ENCODE measurements around the gene RAP1GAP2. TPM values are rescaled to one million over a fixed set of nuclear protein-coding genes. Genes with fewer than 3 reads are reported as not detected.
A peak's percentile ranks its signal among the peaks of the same experiment; 100 is the strongest.
"Not testable (repeated sequence)": the region's sequence is repeated elsewhere in the genome, so short reads cannot be mapped to it uniquely, and the experiment has no call there.

Gene RAP1GAP2
- total RNA-seq (2014; rRNA removed; shearing (Covaris generic)) = 3.8 TPM in 2 replicates

DNA sequence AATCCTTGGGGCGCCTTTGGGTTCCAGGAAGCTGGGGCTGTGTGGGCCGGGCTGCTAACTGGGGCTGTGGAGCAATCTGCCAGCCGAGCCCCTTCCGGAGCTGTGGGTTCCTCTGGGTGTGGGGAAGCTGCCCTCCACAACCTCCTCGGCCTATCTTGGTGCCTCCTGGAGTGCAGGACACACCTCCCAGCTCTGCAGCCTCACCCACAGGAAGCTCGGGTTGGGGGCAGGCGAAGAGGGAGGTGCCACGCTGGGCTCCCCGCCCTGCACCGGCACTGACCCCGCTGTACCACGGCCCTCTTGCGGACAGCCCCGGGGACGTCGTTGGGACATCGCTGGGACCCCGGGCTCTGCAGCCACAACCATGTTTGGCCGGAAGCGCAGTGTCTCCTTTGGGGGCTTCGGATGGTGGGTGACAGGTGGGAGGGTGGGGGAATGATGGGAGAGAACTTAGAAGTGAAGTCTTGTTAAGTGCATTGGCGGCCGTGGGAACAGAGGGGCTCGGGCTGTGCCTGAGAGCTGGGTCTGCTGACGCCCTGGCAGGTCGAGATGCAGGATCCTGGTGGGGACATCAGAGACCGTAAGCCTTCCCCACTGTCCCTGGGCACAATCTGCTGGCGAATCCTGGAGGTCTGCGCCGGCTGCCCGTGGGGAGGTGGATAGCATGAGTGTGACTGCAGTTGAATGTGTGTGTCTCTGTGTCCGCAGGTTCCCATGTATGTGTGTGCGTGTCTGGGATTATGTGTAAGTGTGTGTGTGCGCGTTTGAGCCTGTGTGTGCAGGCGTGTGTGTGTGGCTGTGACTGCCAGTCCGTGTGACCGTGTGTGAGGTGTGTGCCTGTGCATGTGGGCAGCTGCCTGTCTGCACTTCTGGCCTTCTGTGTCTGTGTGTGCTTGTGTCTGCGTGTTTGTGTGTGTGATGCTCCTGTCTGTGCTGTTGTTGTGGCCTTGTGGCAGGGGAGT is at the start of gene RAP1GAP2:
Gene RAP1GAP2 (plus strand): TSS at position 275 of the 962 bp plus-strand sequence. CDS start 90 bp downstream, at position 365.
- no peak for DNase-seq (ENCODE audit: low read depth)

DNA sequence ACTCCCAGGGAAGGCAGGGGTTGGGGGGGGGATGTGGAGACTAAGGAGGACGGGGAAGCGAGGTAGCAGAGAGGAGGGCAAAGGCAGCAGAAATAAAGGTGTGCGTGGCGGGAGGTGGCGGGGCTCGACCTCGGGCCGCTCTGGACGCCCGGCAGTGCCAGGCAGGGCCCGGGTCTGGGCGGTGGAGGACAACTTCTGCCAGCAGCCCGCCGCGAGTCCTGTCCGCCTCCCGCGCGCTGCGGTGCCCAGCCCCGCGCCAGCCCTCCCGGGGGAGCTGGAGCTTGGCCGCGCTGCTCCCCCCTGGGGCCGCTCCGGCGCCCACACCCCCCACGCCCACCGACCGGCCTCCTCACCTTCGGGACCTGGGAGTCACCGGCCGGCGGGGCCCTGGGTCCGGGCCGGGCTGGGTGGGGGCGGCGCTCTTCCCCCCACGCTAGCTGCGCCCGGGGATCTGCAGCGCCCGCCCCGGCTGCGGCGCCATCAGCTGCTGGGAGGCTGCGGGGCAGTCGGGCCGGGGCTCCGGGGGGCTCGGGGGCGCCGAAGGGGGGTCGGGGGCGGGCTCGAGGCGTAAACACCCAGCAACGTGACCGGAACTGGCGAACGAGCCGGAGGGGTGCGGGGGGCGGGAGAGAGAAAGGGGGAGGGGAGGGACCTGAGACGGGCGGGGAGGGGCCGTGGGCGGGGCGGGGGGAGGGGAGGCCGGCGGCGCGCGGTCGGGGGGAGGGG is 47.0 kb upstream of the RAP1GAP2 start, which contains the start of gene CCDC92B:
Gene CCDC92B (minus strand): TSS at position 595 of the 726 bp plus-strand sequence. CDS start 14,507 bp downstream, outside the sequence.
- no peak for DNase-seq (ENCODE audit: low read depth)

DNA sequence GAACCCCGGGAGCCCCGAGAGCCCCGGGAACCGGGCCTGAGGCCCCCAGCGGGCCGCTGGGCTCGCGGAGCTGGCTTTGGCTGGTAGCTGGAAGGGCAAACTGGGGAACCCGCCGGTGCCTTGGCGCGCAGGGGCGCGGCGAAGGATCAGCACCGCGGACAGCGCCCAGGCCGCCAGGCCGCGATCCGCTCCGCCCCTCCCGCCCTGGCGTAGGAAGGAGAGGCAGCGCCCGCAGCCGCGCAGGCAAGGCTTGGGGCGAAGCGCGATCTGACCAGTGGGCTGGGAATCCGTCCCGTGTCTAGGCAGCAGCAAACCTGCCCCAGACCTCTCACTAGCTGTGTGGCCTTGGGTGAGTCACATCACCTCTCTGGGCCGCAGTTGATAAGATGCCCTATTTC is 46.5 kb upstream of the RAP1GAP2 start:
- DNase-seq (ENCODE audit: low read depth) = peak; percentile 61

DNA sequence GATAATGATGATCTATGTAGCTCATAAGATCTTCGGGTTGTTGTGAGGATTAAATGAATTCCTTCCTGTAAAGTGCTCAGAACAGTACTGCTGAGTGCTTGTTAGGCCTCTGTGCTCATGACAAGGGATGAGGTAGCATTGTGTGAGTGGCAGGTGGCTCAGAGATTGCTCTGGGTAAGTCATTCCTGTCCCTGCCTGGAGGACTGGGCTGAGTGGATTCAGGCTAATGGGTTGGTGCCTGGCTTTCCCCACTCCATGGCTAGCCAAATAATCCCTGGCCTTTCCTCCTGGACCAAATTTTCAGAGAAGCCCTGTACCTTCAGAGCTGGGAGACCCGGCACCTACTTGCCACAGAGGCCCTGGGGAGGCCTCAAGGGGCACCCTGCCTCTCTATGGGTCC is 45.5 kb upstream of the RAP1GAP2 start:
- DNase-seq (ENCODE audit: low read depth) = no peak

DNA sequence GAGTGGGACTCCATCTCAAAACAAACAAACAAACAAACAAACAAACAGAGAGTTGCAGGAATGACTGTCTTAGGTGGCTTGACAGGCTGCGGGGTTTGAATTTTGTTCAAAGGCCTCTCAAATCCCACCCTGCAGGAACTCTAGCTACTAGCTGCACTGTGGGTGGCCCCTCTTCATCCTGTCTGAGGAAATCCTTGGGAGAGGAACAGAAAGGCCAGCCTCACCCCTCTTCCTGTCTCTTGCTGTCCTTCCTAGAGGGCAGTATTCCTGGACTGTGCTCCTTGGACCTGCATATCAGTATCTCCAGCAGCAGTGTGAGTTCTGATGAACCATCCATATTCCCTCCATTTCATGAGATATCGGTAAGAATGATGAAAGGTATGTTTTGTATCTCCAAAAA is 44.7 kb upstream of the RAP1GAP2 start:
- DNase-seq (ENCODE audit: low read depth) = no peak

DNA sequence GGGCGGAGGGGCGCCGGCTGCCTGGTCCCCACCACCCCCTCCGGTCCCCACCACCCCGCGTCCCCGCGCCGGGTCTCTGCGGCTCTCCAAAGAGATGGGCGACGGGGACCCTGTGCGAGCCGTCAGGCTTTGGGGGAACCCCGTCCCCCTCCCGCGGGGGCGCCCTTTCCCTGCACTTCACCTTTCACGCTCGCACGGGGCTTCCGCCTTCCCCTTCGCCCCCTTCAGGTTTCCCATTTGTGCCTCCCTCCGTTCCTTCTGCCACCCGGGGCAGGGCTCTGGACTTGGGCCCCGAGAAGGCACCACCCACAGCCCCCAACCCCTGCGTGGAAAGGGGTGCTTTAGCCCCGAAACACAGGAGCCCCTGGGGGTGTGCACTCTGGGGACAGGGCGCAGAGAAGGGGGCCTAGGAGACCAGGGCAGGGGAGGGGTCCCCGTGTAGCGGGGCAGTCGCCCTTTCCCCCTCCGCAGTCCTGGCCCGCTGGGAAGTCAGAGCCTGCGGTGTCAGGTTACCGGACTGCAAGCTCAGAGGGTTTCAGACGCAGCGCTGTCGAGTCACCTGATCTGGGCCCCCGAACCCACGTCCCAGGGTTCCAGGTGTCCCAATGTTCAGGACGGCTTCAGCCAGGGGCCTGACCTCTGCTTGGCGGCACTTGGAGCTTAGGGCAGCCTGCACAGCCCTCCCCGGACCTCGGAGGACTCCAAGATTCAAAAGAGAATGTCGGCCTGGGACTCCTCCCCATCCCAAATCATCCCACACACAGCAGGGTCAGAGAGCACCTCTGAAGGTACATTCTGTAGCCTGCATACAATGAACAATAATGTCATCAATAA is 40.1 kb upstream of the RAP1GAP2 start:
- DNase-seq (ENCODE audit: low read depth) = no peak

DNA sequence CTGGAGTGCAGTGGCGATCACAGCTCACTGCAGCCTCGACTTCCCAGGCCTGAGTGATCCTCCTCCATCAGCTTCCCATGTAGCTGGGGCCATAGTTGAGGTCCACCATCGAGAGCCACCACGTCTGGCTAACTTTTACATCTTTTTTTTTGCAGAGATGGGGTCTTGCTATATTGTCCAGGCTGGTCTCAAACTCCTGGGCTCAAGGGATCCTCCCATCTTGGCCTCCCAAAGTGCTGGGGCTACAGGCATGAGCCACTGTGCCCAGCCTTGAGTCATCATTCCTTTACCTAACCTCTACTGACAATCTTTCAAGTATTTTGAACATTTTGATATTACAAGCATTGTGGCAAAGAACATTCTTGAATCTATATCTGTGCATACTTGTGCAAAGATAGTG is 37.4 kb upstream of the RAP1GAP2 start:
- DNase-seq (ENCODE audit: low read depth) = no peak

DNA sequence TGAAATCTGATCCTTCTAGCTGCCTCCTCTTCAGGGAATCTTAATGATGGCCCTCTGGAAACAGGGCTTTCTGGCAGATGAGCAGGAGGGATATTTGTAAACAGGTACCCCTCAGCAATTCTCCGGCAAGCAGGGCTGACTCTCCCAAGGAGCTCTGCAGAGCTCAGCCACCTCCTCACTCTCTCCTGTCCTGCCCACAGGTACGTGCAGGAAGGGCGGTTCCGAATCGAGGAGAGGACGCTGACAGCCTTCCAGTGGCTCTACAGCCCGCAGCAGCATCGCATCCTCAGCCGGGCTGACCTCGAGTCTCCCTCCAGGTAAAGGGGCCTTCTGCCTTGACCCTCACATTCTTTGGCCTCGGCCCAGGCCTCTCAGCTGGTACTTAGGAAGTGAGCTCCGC is 26.1 kb upstream of the RAP1GAP2 start:
- no peak for DNase-seq (ENCODE audit: low read depth)

DNA sequence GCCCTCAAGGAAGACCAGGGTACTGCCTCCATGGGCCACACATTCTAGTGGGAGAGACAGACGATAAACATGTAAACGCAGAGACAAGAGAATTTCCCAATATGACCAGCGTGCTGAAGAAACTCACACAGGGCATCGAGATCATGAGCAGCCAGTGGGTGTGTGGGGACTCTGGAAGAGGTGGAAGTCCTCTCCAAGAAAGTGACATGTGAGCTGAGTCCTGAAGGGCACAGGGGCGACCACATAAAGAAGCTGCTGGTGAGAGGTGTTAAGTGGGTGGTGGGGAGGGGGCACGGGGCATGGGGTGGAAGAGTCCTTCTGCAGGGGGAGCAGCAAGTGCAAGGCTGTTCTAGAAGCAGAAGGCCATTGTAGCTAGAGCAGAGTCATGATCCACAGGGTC is 21.0 kb upstream of the RAP1GAP2 start:
- no peak for DNase-seq (ENCODE audit: low read depth)

DNA sequence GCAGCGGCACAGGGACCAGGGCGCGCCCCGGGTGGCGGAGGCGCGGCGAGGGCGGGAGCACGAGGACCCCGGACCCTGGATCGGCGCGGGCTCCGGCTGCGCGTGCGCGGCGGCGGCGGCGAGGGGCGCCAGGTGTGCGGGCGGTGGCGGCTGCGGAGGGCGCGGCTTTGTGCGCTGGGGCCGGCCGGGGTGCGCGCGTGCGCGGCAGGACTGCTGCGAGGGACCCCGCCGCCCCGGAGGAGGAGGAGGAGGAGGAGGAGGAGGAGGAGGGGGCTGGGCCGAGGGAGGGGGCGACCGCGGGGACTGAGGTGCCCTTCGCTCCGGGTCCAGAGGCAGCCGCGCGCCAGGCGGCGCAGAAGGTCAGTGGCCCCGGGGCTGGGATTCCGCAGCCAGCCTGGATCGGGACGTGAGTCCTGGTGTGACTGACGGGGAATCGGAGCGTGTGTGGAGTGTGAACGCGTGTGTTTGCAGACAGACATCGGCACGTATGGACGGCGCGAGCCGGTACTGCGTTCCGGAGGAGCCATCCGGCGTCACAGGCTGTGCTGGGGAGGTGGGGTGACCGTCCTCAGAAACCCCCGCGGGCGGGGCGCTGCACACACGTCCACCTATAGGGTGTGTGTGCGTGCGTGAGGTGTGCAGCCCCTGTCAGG is 19.5 kb upstream of the RAP1GAP2 start:
- DNase-seq (ENCODE audit: low read depth) = no peak

DNA sequence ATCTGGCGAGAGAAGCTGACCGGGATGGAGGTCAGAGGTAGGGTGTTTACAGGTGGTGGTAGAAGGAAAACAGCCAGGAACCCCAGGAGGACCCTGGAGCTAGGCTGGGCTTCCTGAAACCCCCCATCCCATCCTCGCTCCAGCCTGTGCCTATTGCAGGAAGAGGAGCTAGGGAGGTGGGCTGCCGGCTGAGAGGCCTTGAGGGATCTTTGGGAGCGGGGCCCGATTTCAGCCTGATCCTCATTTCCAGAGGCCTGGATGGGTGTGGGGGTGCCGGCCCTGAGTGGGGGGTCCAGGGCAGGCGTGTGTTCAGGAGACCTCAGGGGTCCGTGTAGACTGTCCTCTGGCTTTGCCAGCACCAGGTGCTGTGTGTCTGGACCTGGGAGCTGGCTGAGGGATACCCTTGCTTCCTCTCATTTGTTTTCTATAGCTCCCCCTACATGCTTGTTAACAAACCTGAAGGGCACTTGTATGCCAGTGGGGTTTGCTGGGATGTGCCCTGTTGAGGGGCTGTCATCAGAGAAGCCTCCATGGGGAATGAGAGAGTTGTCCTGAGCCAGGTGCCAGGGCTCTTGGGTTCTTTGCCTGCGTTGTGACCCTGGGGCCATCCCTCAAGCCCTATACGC is 18.9 kb upstream of the RAP1GAP2 start:
- DNase-seq (ENCODE audit: low read depth) = no peak

DNA sequence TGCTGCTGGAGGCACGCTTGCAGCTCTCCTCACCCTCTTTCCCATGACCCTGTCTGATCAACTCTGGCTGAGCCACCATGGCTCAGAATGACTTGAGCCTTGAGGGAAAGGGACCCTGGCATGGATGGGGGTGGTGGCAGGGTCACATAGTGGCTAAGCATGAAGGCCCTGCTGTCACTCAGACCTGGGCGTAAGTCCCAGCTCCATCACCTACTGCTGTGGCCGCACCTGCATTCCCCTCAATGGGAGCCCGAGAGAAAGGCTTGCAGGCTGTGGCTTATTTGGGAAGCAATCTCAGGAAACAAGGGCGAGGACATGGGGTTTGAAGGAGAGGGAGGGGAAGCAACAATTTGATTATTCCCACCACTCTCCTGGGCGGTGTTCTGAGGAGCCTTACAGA is 17.7 kb upstream of the RAP1GAP2 start:
- no peak for DNase-seq (ENCODE audit: low read depth)

DNA sequence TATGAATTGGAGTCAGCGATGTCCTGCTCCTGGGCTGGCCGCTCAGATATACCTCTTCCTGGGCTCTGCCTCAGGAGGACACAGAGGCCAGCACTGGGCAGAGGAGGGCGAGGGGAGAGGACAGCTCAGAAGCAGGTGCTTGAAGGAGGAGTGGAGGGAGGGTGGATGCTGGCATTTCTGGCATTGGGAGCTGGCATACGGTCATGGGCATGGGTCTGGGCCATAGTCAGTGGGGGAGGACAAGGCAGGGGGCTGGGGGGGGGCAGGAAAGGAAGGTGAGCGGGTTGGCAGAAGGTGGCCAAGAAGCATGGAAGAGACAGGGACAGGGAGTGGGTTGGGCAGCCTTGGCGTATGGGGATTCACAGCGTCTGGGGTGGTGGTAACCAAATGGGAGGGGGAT is 16.7 kb upstream of the RAP1GAP2 start:
- DNase-seq (ENCODE audit: low read depth) = no peak

DNA sequence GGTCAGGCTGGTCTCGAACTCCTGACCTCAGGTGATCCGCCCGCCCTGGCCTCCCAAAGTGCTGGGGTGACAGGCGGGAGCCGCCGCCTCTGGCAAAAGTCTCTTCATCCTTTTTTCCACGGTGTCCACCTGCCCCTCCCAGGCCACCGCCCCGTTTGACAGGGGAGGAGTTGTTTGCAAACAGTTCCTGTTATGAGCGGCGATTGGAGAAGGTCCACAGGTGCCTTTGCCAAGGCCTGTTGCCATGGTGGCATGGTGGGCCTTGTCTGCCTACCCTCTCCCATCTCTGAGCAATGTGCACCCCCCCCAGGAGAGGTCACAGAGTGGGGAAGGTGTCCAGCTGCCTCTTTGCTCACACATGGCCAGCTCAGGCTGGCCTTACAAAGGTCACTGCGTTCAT is 16.0 kb upstream of the RAP1GAP2 start:
- no peak for DNase-seq (ENCODE audit: low read depth)

DNA sequence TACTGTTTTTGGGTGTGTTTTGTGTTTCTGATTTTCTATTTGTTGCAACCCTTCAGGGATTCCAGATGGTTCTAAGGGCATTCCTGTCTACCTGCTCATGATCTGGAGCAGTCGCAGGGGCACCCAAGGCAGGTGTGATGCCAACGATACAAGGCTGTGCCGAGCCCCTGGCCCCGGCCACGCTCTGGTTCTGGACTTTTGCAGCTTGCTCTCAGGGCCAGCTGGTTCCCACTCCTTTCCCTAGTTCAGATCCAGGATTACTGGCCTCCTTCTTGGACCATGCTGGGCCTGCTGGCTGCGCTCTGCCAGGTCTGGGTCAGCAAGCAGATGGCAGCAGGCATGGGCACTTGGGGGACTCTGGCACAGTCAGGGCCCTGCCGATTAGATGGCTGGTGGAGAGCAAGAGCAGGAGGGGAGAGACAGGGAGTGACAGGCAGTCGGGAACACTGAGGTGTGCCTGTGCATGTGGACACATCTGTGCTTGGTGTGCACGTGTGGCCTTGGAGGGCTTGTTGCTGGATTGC is 15.2 kb upstream of the RAP1GAP2 start:
- DNase-seq (ENCODE audit: low read depth) = no peak

DNA sequence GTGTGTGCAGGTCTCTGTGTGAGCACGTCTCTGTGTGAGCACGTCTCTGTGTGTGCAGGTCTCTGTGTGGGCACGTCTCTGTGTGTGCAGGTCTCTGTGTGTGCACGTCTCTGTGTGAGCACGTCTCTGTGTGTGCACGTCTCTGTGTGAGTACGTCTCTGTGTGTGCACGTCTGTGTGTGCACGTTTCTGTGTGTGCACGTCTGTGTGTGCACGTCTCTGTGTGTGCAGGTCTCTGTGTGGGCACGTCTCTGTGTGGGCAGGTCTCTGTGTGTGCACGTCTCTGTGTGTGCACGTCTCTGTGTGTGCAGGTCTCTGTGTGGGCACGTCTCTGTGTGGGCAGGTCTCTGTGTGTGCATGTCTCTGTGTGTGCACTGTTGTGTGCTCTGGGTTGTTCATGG is 14.6 kb upstream of the RAP1GAP2 start:
- DNase-seq (ENCODE audit: low read depth) = not testable (repeated sequence)

DNA sequence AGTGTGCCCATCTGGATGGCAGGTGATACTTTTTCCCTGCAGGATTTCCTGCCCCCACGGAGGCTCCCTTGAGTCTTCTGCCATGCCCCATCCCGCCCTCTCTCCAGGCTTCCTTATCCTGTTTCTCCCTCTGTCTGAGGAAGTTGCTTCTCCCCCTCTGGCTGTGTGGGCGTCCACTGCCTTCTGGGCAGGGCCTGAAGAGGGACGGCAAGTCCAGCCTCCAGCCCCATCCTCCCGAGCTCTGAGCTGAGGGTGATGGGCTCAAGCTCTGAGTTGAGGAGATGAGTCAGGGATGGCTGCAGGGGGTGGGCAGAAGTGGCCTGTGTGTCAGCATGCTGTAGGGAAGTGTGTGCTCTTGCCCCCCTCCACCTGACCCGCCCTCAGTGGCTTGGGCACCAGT is 14.2 kb upstream of the RAP1GAP2 start:
- DNase-seq (ENCODE audit: low read depth) = peak; percentile 69

DNA sequence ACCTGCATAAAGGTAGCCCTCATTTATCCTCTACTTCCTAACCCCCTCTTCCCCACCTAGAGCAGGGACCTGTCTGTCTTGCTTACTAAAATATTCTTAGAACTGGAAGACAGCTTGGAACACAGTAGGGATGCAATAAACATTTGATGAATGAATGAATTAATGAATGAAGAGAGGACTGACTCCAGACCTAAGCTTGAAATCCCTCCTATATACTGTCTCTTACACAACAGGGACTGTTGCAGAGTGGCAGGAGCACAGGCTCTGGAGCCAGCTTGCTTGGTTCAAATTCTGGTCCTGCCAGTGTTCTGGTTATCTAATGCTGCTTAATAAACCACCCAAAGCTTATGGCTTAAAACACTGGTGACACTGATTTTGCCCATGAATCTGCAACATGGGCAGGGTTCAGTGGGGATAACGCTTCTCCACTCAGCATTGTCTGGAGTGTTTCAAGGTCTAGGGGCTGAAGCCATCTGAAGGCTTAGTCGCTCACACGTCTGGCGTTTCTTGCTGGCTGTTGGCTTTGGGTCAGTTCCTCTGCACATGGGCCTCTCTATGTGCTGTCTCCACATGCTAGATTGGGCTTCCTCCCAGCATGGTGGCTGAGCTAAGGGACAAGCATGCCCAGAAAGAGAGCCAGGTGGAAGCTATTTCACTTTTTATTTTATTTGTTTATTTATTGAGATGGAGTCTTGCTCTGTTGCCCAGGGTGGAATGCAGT is 12.8 kb upstream of the RAP1GAP2 start:
- DNase-seq (ENCODE audit: low read depth) = no peak

DNA sequence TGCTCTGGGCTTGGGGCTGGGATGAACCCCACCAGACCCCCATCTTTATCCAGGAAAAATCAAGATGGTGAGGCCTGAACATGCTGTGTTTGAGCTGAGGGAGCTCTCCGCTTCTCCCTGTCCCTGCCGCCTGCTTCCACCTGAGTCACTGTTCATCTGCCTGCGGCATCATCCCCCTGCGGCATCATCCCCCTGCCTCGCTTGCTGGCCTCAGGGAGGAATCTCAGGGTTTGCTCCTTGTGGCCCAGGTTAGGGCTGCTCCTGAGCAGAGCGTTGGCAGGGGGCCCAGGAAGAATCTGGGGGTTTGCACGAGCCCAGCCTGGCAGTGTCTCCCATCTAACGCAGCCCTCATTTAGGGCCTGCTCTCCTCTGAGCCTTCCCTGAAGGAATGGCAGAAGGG is 11.4 kb upstream of the RAP1GAP2 start:
- peak; percentile 25 for DNase-seq (ENCODE audit: low read depth)

DNA sequence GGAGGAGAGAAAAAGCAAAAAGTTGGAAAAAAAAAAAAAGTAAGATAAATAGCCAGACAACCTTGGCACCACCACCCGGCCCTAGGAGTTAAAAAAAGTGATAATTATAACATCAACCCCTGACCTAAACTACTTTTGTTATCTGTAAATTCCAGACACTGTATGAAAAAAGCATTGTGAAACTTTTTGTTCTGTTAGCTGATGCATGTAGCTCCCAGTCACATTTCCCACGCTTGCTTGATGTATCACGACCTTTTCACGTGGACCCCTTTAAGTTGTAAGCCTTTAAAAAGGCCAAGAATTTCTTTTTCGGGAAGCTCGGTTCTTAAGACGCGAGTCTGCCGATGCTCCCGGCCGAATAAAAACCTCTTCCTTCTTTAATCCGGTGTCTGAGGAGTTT is 10.9 kb upstream of the RAP1GAP2 start:
- DNase-seq (ENCODE audit: low read depth) = not testable (repeated sequence)
